ENCODE results near the gene NPEPPS. TPM values are rescaled to one million over a fixed set of nuclear protein-coding genes. Genes with fewer than 3 reads are reported as not detected.

NPEPPS gene
- total and polyA plus RNA-seq, 10 donors, result 19.2 to 165 (median 107) TPM

- WGBS, 5 donors, result 89 to 97% (median 96%) methylated on average over 5 of the region's 5 CpGs
- Histone ChIP-seq H3K36me3 (peaks cover 0 to 99% (median 53%) of the 10 kb centered on the region in 6 donors), H3K27me3 (replicated peaks in 1 of 7) (no peaks in the 10 kb centered on the region), H3K27ac (no peak overlapping the region), H3K4me3 (no peak overlapping the region), H3K4me1 (peaks cover 0 to 12% (median 2%) of the 10 kb centered on the region in 6 donors), H3K9me3 (no peaks in the 10 kb centered on the region)
- TF ChIP-seq CTCF (IDR thresholded peaks at IDR 0.05 in 8 of 11, conservative IDR thresholded peaks at IDR 0.05 in 3 of 11) (no peak), POLR2A (IDR thresholded peaks at IDR 0.05) (no peak), POLR2AphosphoS5 (IDR thresholded peaks at IDR 0.05) (no peak)
- DNase-seq, result no peak
- intact Hi-C loops (cut with DNase I; ENCODE audit: low total_unique reads), result loop anchor here (10.0 kb wide), 2 partner anchors 247 to 387 kb away; no protein-coding TSS in a partner anchor
Measured at GRCh38 chr17:47611372-47612350, 80.8 kb downstream of the NPEPPS start.

GRCh38 chr17:47615766-47616424 is 85.0 kb downstream of the NPEPPS start:
- Histone ChIP-seq H3K27me3 (replicated peaks in 1 of 7) (no peaks in the 10 kb centered on the region), H3K27ac (peak overlapping the region in 1 of 8 donors; percentile 26), H3K36me3 (peaks cover 0 to 100% (median 72%) of the 10 kb centered on the region in 6 donors), H3K4me3 (no peak overlapping the region), H3K4me1 (peaks cover 0 to 8% (median 2%) of the 10 kb centered on the region in 6 donors), H3K9me3 (no peaks in the 10 kb centered on the region)
- DNase-seq, result no peak
- TF ChIP-seq CTCF (IDR thresholded peaks at IDR 0.05 in 8 of 11, conservative IDR thresholded peaks at IDR 0.05 in 3 of 11) (peak; percentile 67 to 89 (median 77)), POLR2AphosphoS5 (IDR thresholded peaks at IDR 0.05) (no peak)
- WGBS, 5 donors, result 73 to 83% (median 77%) methylated on average over 8 of the region's 8 CpGs
- intact Hi-C loops (cut with DNase I; ENCODE audit: low total_unique reads), result loop anchor here (10.0 kb wide), 2 partner anchors 251 to 391 kb away; no protein-coding TSS in a partner anchor

GRCh38 chr17:47618410-47618809 is 87.5 kb downstream of the NPEPPS start:
- 70 to 96% (median 79%) methylated on average over 4 of the region's 4 CpGs for WGBS, 5 donors
- Histone ChIP-seq H3K4me3 (no peak overlapping the region), H3K4me1 (peaks cover 0 to 18% (median 2%) of the 10 kb centered on the region in 6 donors), H3K36me3 (peaks cover 0 to 100% (median 72%) of the 10 kb centered on the region in 6 donors), H3K27me3 (replicated peaks in 1 of 7) (no peaks in the 10 kb centered on the region), H3K27ac (no peak overlapping the region), H3K9me3 (no peaks in the 10 kb centered on the region)
- intact Hi-C loops (cut with DNase I; ENCODE audit: low total_unique reads), result loop anchor here (10.0 kb wide), 2 partner anchors 254 to 394 kb away; no protein-coding TSS in a partner anchor
- DNase-seq, result no peak
- TF ChIP-seq POLR2A (IDR thresholded peaks at IDR 0.05) (no peak), CTCF (IDR thresholded peaks at IDR 0.05 in 8 of 11, conservative IDR thresholded peaks at IDR 0.05 in 3 of 11) (no peak), POLR2AphosphoS5 (IDR thresholded peaks at IDR 0.05) (no peak)
